C4-2B (cell line): ENCODE data around the gene SPRED2.

Source experiments
- CTCF ChIP-seq: fragments of 450-650 bp; conservative IDR thresholded peaks from 2 replicates; pipeline ENCODE4 v1.5.1; 2017; ENCODE audit warnings: mild to moderate bottlenecking
- ZFX ChIP-seq: fragments of 450-650 bp; IDR thresholded peaks from 2 replicates; pipeline ENCODE4 v1.6.1; 2017

GRCh38 chr2:65372619-65373018 lies 59.8 kb downstream of the SPRED2 start:
- TF ChIP-seq CTCF = no peak
- TF ChIP-seq ZFX = no peak
